Right lobe of liver (tissue), 6 donors: ENCODE measurements around the gene IER2. TPM values are rescaled to one million over a fixed set of nuclear protein-coding genes. Genes with fewer than 3 reads are reported as not detected.
"Not testable (repeated sequence)": the region's sequence is repeated elsewhere in the genome, so short reads cannot be mapped to it uniquely, and the experiment has no call there.

Experiments
- ATAC-seq, 4 donors: fragments of 200-7000 bp; cut with Tn5 transposase; one replicate each; pipeline ENCODE4 v1.9.1; 2020; ENCODE audit warnings: mild to moderate bottlenecking in 4 of 4, moderate library complexity in 4 of 4
- DNase-seq, 3 donors: peaks; one replicate each; pipeline ENCODE4 v3.0.0-alpha.2; 2020
- H3K27ac ChIP-seq, 3 donors: fragments of 200-600 bp; one replicate each; pipeline ENCODE4 v1.8.0; 2022
- H3K27me3 ChIP-seq, 2 donors: fragments of 200-600 bp; one replicate each; pipeline ENCODE4 v1.8.0; 2022
- H3K36me3 ChIP-seq, 4 donors: fragments of 200-600 bp; sonication (generic) in 1 of 4; one replicate each; pipeline versions ENCODE4 v1.5.1 to v1.8.0; 2017 to 2022; ENCODE audit warnings: control low read depth in 1 of 4
- H3K4me1 ChIP-seq, 4 donors: fragments of 200-600 bp; sonication (generic) in 1 of 4; one replicate each; pipeline versions ENCODE4 v1.5.1 to v1.8.0; 2017 to 2022; ENCODE audit warnings: control low read depth in 1 of 4
- H3K4me3 ChIP-seq, 3 donors: fragments of 200-600 bp; one replicate each; pipeline ENCODE4 v1.8.0; 2022
- H3K9me3 ChIP-seq, 4 donors: fragments of 200-600 bp; sonication (generic) in 1 of 4; one replicate each; pipeline versions ENCODE4 v1.5.1 to v1.8.0; 2017 to 2022; ENCODE audit warnings: control low read depth in 1 of 4
- CTCF ChIP-seq, 4 donors: fragments of 200-600 bp in 3 of 4; fragments of 450-650 bp in 1 of 4; IDR thresholded peaks; one replicate each; pipeline versions ENCODE4 v1.5.1 to v1.8.0; 2016 to 2022; ENCODE audit warnings: antibody characterized with exemption in 4 of 4, mild to moderate bottlenecking in 2 of 4
- POLR2A ChIP-seq: fragments of 450-650 bp; IDR thresholded peaks from one replicate; pipeline ENCODE4 v1.6.1; 2017; ENCODE audit warnings: antibody characterized with exemption, mild to moderate bottlenecking
- WGBS: methylation state at CpG from one replicate; pipeline ENCODE4 v1.1.6; 2018; ENCODE audit warnings: low coverage, low lambda C conversion rate; ENCODE audit not compliant: insufficient coverage; ENCODE audit errors: missing lambda C conversion rate; 5-methylcytosine and 5-hydroxymethylcytosine counted together
- intact Hi-C, 2 donors: fragments of 100-400 bp; cut with DNase I; formaldehyde crosslinking; loops; one replicate each; pipeline versions ENCODE4 v1.11.2 to v1.14.1; 2022
- total RNA-seq, 6 experiments: library from RNA; depleted of rRNA in 2 of 6; stranded (reverse); fragments of >200 nt in 2 of 6; fragmentation: NEBNext Ultra II Directional in 3 of 6; extraction: Animal tissue kit (Norgen Biotek cat#: 25700) in 3 of 6; gene quantifications; one replicate each; pipeline versions ENCODE4 v1.1.0 to v1.2.4, GENCODE V29; 2016 to 2023
- donor health status: DM: no; HTN: yes; CAD: no.
- donor health status: DM: no; HTN: no; CAD: no.
- donor health status: DM: no; HTN: no; CAD: no.
- donor health status: DM: no; HTN: yes; CAD: no.
- donor health status: DM: no; HTN: yes; CAD: no.

Gene IER2
- total RNA-seq, 6 experiments from 2014 or later, result 19.1 to 86.6 (median 23.8) TPM

DNA sequence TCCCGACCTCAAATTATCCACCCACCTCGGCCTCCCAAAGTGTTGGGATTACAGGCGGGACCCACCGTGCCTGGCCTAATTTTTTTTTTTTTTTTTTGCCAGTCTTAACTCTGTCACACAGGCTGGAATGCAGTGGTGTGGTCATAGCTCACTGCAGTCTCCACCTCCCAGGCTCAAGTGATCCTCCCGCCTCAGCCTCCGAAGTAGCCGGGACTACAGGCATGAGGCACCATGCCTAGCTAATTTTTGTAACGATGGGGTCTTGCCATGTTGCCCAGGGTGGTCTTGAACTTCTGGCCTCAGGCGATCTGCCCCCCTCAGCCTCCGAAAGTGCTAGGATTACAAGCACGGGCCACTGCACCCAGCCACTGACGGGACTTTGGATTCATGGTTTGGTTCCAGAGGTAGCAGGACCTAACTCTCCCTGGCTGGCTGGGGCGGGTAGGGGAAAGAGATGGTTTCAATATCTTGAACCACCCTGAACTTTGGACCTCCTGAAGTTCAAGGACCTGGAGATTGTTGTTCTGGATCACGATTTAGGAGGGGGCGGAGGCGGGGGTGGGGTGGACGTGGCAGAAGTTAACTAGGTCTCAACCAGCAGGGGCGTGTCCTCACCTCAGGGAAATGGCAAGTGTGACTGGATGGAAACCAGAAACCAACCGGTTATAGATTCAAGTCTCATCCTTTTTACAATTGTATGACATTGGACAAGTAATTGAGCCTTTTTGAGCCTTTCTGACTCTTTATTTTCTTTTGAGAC lies 40.8 kb downstream of the IER2 start:
- H3K4me3 ChIP-seq, result peak overlapping the region in 1 of 3 donors; percentile 11

GRCh38 chr19:13195678-13196077 lies 45.5 kb downstream of the IER2 start:
- ATAC-seq (peak; percentile 68 to 81 (median 74)), DNase-seq (peak; percentile 75 to 91 (median 82))
- Histone ChIP-seq H3K36me3 (no peaks in the 10 kb centered on the region), H3K27ac (peak overlapping the region in 2 of 3 donors; percentile 56 to 79), H3K9me3 (no peaks in the 10 kb centered on the region), H3K27me3 (no peaks in the 10 kb centered on the region), H3K4me1 (peaks cover 0 to 30% (median 12%) of the 10 kb centered on the region in 4 donors), H3K4me3 (no peak overlapping the region)
- TF ChIP-seq CTCF (IDR thresholded peaks at IDR 0.05), result peak in 2 of 4 donors; percentile 27 to 36
- no peak for TF ChIP-seq POLR2A
- 24% methylated on average over 7 of the region's 11 CpGs for WGBS
- intact Hi-C loops, result loop anchor here in 1 of 2 donors (10.0 kb wide), 1 partner anchor 69 kb away; no protein-coding TSS in a partner anchor

More for the DNA sequence above, 40.8 kb downstream of the IER2 start:
- peak; percentile 84 to 91 (median 86) for ATAC-seq
- no peaks in the 10 kb centered on the region for H3K9me3 ChIP-seq
- peak; percentile 82 to 91 (median 88) for DNase-seq
- H3K27me3 ChIP-seq, result no peaks in the 10 kb centered on the region
- 24% methylated on average over 18 of the region's 19 CpGs for WGBS
- TF ChIP-seq CTCF (IDR thresholded peaks at IDR 0.05) (peak in 1 of 4 donors; percentile 5), POLR2A (peak; percentile 33)
- no peaks in the 10 kb centered on the region for H3K36me3 ChIP-seq
- H3K27ac ChIP-seq, result peak overlapping the region; percentile 77 to 88 (median 87)
- intact Hi-C loops, result loop anchor here in 1 of 2 donors (10.0 kb wide), 1 partner anchor 74 kb away; no protein-coding TSS in a partner anchor
- H3K4me1 ChIP-seq, result peaks cover 0 to 33% (median 12%) of the 10 kb centered on the region in 4 donors

DNA sequence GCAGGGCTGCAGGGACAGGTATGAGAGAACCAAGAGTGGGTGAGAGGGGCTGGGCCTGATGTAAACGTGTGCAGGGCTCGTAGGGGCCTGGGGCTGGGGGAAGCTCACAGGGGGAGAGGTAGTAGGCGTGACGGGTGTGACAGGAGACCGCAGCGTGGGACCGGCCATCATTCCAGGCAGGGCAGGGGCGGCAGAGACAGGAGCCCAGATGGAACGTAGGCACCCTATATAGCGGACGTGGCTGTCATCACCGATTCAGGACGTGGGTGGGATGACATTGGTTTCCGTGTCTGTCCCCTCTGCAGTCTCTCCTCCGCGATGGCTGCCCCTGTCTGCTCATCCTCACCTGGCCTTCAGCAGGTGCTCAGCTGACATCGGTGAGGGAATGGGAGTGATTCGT lies 48.4 kb downstream of the IER2 start:
- intact Hi-C loops, result loop anchor here in 1 of 2 donors (10.0 kb wide), 1 partner anchor 66 kb away; no protein-coding TSS in a partner anchor

GRCh38 chr19:13202112-13202511 lies 51.9 kb downstream of the IER2 start:
- intact Hi-C loops, H3K27ac ChIP-seq, H3K36me3 ChIP-seq, DNase-seq, H3K9me3 ChIP-seq, ATAC-seq, H3K4me1 ChIP-seq, H3K27me3 ChIP-seq, H3K4me3 ChIP-seq: not testable (repeated sequence)
- 96% methylated on average over 5 of the region's 7 CpGs for WGBS

More for the DNA sequence above, 48.4 kb downstream of the IER2 start:
- H3K4me3 ChIP-seq, result no peak overlapping the region
- 84% methylated on average over 10 of the region's 18 CpGs for WGBS
- peaks cover 0 to 18% (median 7%) of the 10 kb centered on the region in 4 donors for H3K4me1 ChIP-seq
- TF ChIP-seq POLR2A (no peak), CTCF (IDR thresholded peaks at IDR 0.05) (no peak)
- no peak overlapping the region for H3K27ac ChIP-seq
- H3K9me3 ChIP-seq, result no peaks in the 10 kb centered on the region
- no peaks in the 10 kb centered on the region for H3K36me3 ChIP-seq
- DNase-seq, result no peak
- H3K27me3 ChIP-seq, result no peaks in the 10 kb centered on the region
- ATAC-seq, result no peak

Other genes starting within 250 kb of the IER2 start
- gene SYCE2, start 231.1 kb upstream of the IER2 start, total RNA-seq, result under 1 TPM in 1 of 6 experiments, not detected in 5; 0.18 TPM
- 10 to 100 TPM; 22.9 to 46.2 (median 29.0) TPM for gene FARSA, start 216.7 kb upstream of the IER2 start, total RNA-seq
- gene CALR, start 211.8 kb upstream of the IER2 start, total RNA-seq, result 1,000 to 10,000 TPM in 3 of 6 experiments, 100 to 1,000 TPM in 3; 771 to 1,471 (median 1,008) TPM
- gene RAD23A, start 204.5 kb upstream of the IER2 start, total RNA-seq, result 10 to 100 TPM; 37.8 to 69.0 (median 52.9) TPM
- 10 to 100 TPM in 3 of 6 experiments, 1 to 10 TPM in 3; 7.7 to 29.3 (median 10.0) TPM for gene GADD45GIP1, start 193.2 kb upstream of the IER2 start, total RNA-seq
- not detected for gene DAND5, start 180.8 kb upstream of the IER2 start, total RNA-seq
- gene NFIX, start 154.9 kb upstream of the IER2 start, total RNA-seq, result 10 to 100 TPM; 20.3 to 40.0 (median 26.7) TPM
- 1 to 10 TPM; 1.1 to 3.7 (median 2.3) TPM for gene LYL1, start 47.6 kb upstream of the IER2 start, total RNA-seq
- gene TRMT1, start 33.7 kb upstream of the IER2 start, total RNA-seq, result 10 to 100 TPM; 15.0 to 20.5 (median 17.2) TPM
- gene NACC1, start 32.1 kb upstream of the IER2 start, total RNA-seq, result 10 to 100 TPM; 19.2 to 30.3 (median 26.4) TPM
- gene STX10, start within 50 bp of the IER2 start, total RNA-seq, result 10 to 100 TPM; 18.2 to 41.5 (median 23.4) TPM